H1 (cell line): ENCODE data around the gene APAF1. TPM values are rescaled to one million over a fixed set of nuclear protein-coding genes. Genes with fewer than 3 reads are reported as not detected.
A peak's percentile ranks its signal among the peaks of the same experiment; 100 is the strongest.

Experiments
- ASH2L ChIP-seq: fragments of 200-600, 300-600 bp; sonication (generic); IDR thresholded peaks from one replicate; pipeline ENCODE4 v1.7.1; 2017; ENCODE audit warnings: low read length
- BACH1 ChIP-seq: IDR thresholded peaks from 2 replicates; pipeline ENCODE4 v1.6.1; 2012; ENCODE audit warnings: low read length, improper control_type of control experiment
- BRCA1 ChIP-seq: IDR thresholded peaks from 2 replicates; pipeline ENCODE4 v1.6.1; 2012; ENCODE audit warnings: low read depth, low read length, improper control_type of control experiment
- CBX5 ChIP-seq: fragments of 300-800, 300-1000 bp; sonication (generic); IDR thresholded peaks from 2 replicates; pipeline ENCODE4 v1.7.1; 2016; ENCODE audit warnings: antibody characterized with exemption, low read length, low read depth
- GTF2F1 ChIP-seq: IDR thresholded peaks from 2 replicates; pipeline ENCODE4 v1.6.1; 2012; ENCODE audit warnings: low read depth, low read length, improper control_type of control experiment, borderline replicate concordance
- HDAC2 ChIP-seq, 2 experiments: fragments of 300-600 bp in 1 of 2; sonication (generic) in 1 of 2; IDR thresholded peaks; 2 replicates each; pipeline ENCODE4 v1.6.1; 2011 to 2012; ENCODE audit warnings: low read depth in 2 of 2, low read length in 2 of 2, mild to moderate bottlenecking in 2 of 2, moderate library complexity in 2 of 2, borderline replicate concordance in 1 of 2, inconsistent platforms in 1 of 2
- KDM4A ChIP-seq: IDR thresholded peaks from one replicate; pipeline ENCODE4 v1.7.1; 2012; ENCODE audit warnings: low read depth, mild to moderate bottlenecking, moderate library complexity, low read length, inconsistent platforms; ENCODE audit not compliant: severe bottlenecking
- MAX ChIP-seq: IDR thresholded peaks from 2 replicates; pipeline ENCODE4 v1.6.1; 2012; ENCODE audit warnings: inconsistent platforms
- NANOG ChIP-seq: IDR thresholded peaks from 2 replicates; pipeline ENCODE4 v1.6.1; 2011; ENCODE audit warnings: low read length, low read depth, mild to moderate bottlenecking, inconsistent platforms; ENCODE audit not compliant: insufficient read depth, poor library complexity, severe bottlenecking
- POLR2A ChIP-seq, 2 experiments: IDR thresholded peaks; 1 replicate in 1 of 2; 2 replicates in 1 of 2; pipeline ENCODE4 v1.6.1; 2011; ENCODE audit warnings: low read depth in 2 of 2, low read length in 2 of 2, mild to moderate bottlenecking in 2 of 2; ENCODE audit errors: control extremely low read depth in 1 of 2
- SAP30 ChIP-seq: fragments of 300-600 bp; sonication (generic); IDR thresholded peaks from 2 replicates; pipeline ENCODE4 v1.7.1; 2012; ENCODE audit warnings: low read length, moderate library complexity, mild to moderate bottlenecking, inconsistent platforms; ENCODE audit not compliant: insufficient read depth, insufficient replicate concordance
- SIN3A ChIP-seq, 2 experiments: IDR thresholded peaks in 1 of 2; conservative IDR thresholded peaks in 1 of 2; 2 replicates each; pipeline ENCODE4 v1.6.1; 2011 to 2012; ENCODE audit warnings: low read length in 2 of 2, improper control_type of control experiment in 1 of 2, low read depth in 1 of 2, mild to moderate bottlenecking in 1 of 2
- SP1 ChIP-seq: IDR thresholded peaks from 2 replicates; pipeline ENCODE4 v1.6.1; 2011; ENCODE audit warnings: low read depth, low read length
- TAF1 ChIP-seq: IDR thresholded peaks from 2 replicates; pipeline ENCODE4 v1.6.1; 2011; ENCODE audit warnings: mild to moderate bottlenecking, low read depth, low read length
- TAF7 ChIP-seq: optimal IDR thresholded peaks from 2 replicates; pipeline ENCODE3; 2011; ENCODE audit warnings: low read depth, mild to moderate bottlenecking, inconsistent platforms, low read length, moderate library complexity, borderline replicate concordance
- TBP ChIP-seq: IDR thresholded peaks from 2 replicates; pipeline ENCODE4 v1.6.1; 2011; ENCODE audit warnings: low read depth, low read length, improper control_type of control experiment
- polyA plus RNA-seq, 7 experiments: library from polyadenylated mRNA; depleted of rRNA in 3 of 7; stranded (reverse) in 5 of 7; unstranded in 2 of 7; fragments of >200 nt in 5 of 7; fragments of 200-250 nt in 2 of 7; gene quantifications; 1 replicate in 5 of 7; 2 replicates in 1 of 7; 4 replicates in 1 of 7; pipeline versions ENCODE4 v1.2.1 to v1.2.3, GENCODE V29; 2011 to 2013; ENCODE audit warnings: missing spikeins in 2 of 7, mixed read lengths in 2 of 7
- total RNA-seq: library from RNA; stranded (reverse); fragmentation: NEBNext Ultra II Directional; extraction: Animal tissue kit (Norgen Biotek cat#: 25700); gene quantifications from 2 replicates; pipeline ENCODE4 v1.2.1, GENCODE V29; 2021

Gene APAF1
- total and polyA plus RNA-seq, 2 of the 8 experiments (the other 6 are each of a cell fraction or from before 2014, with no cell fraction given) = 4.7 to 22.6 TPM

- peak; percentile 39; the same call in 1 of the 2 replicates for TF ChIP-seq BACH1
- no peak for TF ChIP-seq BRCA1
- no peak for TF ChIP-seq SAP30
- TF ChIP-seq GTF2F1 = no peak
- no peak for TF ChIP-seq SP1
- peak; percentile 17 for TF ChIP-seq TAF7
- TF ChIP-seq NANOG = no peak
- TF ChIP-seq TAF1 = peak; percentile 65; the same call in 1 of the 2 replicates
- TF ChIP-seq SIN3A (conservative IDR thresholded peaks at IDR 0.05 in 1 of 2, IDR thresholded peaks at IDR 0.05 in 1 of 2; ENCODE audit: low read depth in 1 of 2, low read length in 2 of 2) = peak; percentile 22 to 85; a peak in 2 of 4 replicates
- 0 out of 3 replicates have a peak, but pooled peaks of 1 of the 2 experiments have one; percentile 14 for TF ChIP-seq POLR2A (IDR thresholded peaks at IDR 0.05; ENCODE audit: control extremely low read depth in 1 of 2, low read depth in 2 of 2, low read length in 2 of 2)
- TF ChIP-seq KDM4A = peak; percentile 81
- 0 out of 2 replicates have a peak, but pooled peaks have one; percentile 13 for TF ChIP-seq MAX
- TF ChIP-seq TBP = 0 out of 2 replicates have a peak, but pooled peaks have one; percentile 22
- peak; percentile 84 for TF ChIP-seq ASH2L
- 0 out of 4 replicates have a peak, but pooled peaks of 1 of the 2 experiments have one; percentile 71 for TF ChIP-seq HDAC2 (IDR thresholded peaks at IDR 0.05; ENCODE audit: borderline replicate concordance in 1 of 2, low read depth in 2 of 2, low read length in 2 of 2)
- no peak for TF ChIP-seq CBX5
These were observed at the start of gene APAF1, which contains the start of gene IKBIP (continued) for GRCh38 chr12:98644712-98645571.
